ENCODE measurements around the gene PSMA5. TPM values are rescaled to one million over a fixed set of nuclear protein-coding genes. Genes with fewer than 3 reads are reported as not detected.

PSMA5 gene
- total RNA-seq, 1 experiment from 2014 or later: 169 TPM

GRCh38 chr1:109438798-109439297 lies 12.6 kb upstream of the PSMA5 start (continued):
- TF ChIP-seq CEBPB (IDR thresholded peaks at IDR 0.05; ENCODE audit: low read depth) (no peak), FOSL1 (IDR thresholded peaks at IDR 0.05; ENCODE audit: low read depth) (peak; percentile 53)

- Histone ChIP-seq H3K4me3 (replicated peaks in 1 of 2; ENCODE audit: low read depth in 1 of 2, low read length in 2 of 2) (no peak overlapping the region), H3K27ac (ENCODE audit: low read depth, low read length) (no peak overlapping the region), H4K20me1 (ENCODE audit: insufficient read depth) (no peaks in the 10 kb centered on the region), H3K4me2 (ENCODE audit: low read length) (no peak overlapping the region), H3K9me2 (ENCODE audit: insufficient read depth) (no peaks in the 10 kb centered on the region), H3K9me3 (ENCODE audit: control insufficient read depth in 1 of 2, insufficient read depth in 1 of 2, low read depth in 1 of 2, low read length in 2 of 2) (peaks cover 0 to 3% of the 10 kb centered on the region in 2 experiments; a peak in 1 of 4 replicates), H2AFZ (ENCODE audit: low read depth, low read length, poor library complexity, severe bottlenecking) (no peak overlapping the region), H3K27me3 (ENCODE audit: insufficient read depth, low read length) (no peaks in the 10 kb centered on the region), H3K9ac (ENCODE audit: low read length) (no peak overlapping the region), H3K4me1 (ENCODE audit: control insufficient read depth in 1 of 2, insufficient read depth in 2 of 2, low read length in 2 of 2) (peaks cover 6 to 15% of the 10 kb centered on the region in 2 experiments), H3K36me3 (ENCODE audit: control insufficient read depth in 1 of 2, insufficient read depth in 2 of 2, low read length in 2 of 2) (no peaks in the 10 kb centered on the region), H3K79me2 (ENCODE audit: insufficient read depth, low read length) (no peaks in the 10 kb centered on the region)
- TF ChIP-seq EGR1 (IDR thresholded peaks at IDR 0.05; ENCODE audit: low read depth) (no peak), REST (IDR thresholded peaks at IDR 0.05; ENCODE audit: low read depth) (no peak), EZH2 (IDR thresholded peaks at IDR 0.05) (no peak), MAX (IDR thresholded peaks at IDR 0.05) (no peak), RAD21 (IDR thresholded peaks at IDR 0.05; ENCODE audit: low read depth) (no peak), EZH2phosphoT487 (IDR thresholded peaks at IDR 0.05; ENCODE audit: borderline replicate concordance) (no peak), ZBTB33 (IDR thresholded peaks at IDR 0.05; ENCODE audit: extremely low read depth, insufficient replicate concordance, low read length) (no peak)
- ChIA-PET POLR2A (no interaction called here), RAD21 (ENCODE audit: low non-redundant PET in 1 of 2, low total read pairs in 2 of 2, uncharacterized antibody in 2 of 2, unreplicated experiment in 2 of 2) (no interaction called here), CTCF (no interaction called here)
- ATAC-seq: no peak
- no TSS peak for BruUV-seq (replicated peaks)
- no peak for DNase-seq (ENCODE audit: low read depth, low spot score)
- intact Hi-C loops (cut with micrococcal nuclease): no loop called here
These were observed 8.2 kb upstream of the PSMA5 start for GRCh38 chr1:109434484-109434883.

All from HCT116 (cell line).